Heart left ventricle (tissue), 16 donors: Measurements from ENCODE around the gene ANTKMT. TPM values are rescaled to one million over a fixed set of nuclear protein-coding genes. Genes with fewer than 3 reads are reported as not detected.

Experiments used
- ATAC-seq, 4 donors: fragments of 200-7000 bp; cut with Tn5 transposase; one replicate each; pipeline ENCODE4 v1.9.1; 2020 to 2022; ENCODE audit warnings: moderate library complexity in 4 of 4, mild to moderate bottlenecking in 3 of 4, moderate number of reproducible peaks in 1 of 4
- DNase-seq, 5 donors: peaks; one replicate each; pipeline ENCODE4 v3.0.0-alpha.2; 2020
- H3K27ac ChIP-seq, 12 donors: fragments of 200-600 bp; sonication (generic) in 4 of 12; one replicate each; pipeline versions ENCODE4 v1.5.0 to v1.8.0; 2016 to 2022; ENCODE audit warnings: mild to moderate bottlenecking in 2 of 12
- H3K27me3 ChIP-seq, 9 donors: fragments of 200-600 bp; sonication (generic) in 2 of 9; one replicate each; pipeline versions ENCODE4 v1.5.1 to v1.8.0; 2016 to 2022; ENCODE audit warnings: mild to moderate bottlenecking in 3 of 9
- H3K36me3 ChIP-seq, 9 donors: fragments of 200-600 bp; sonication (generic) in 2 of 9; one replicate each; pipeline versions ENCODE4 v1.5.0 to v1.8.0; 2018 to 2022; ENCODE audit warnings: mild to moderate bottlenecking in 2 of 9
- H3K4me1 ChIP-seq, 12 donors: fragments of 200-600 bp; sonication (generic) in 4 of 12; one replicate each; pipeline versions ENCODE4 v1.5.0 to v1.8.0; 2016 to 2022; ENCODE audit warnings: mild to moderate bottlenecking in 3 of 12
- H3K4me3 ChIP-seq, 12 donors: fragments of 200-600 bp; sonication (generic) in 4 of 12; one replicate each; pipeline versions ENCODE4 v1.5.0 to v1.8.0; 2017 to 2022; ENCODE audit warnings: mild to moderate bottlenecking in 9 of 12, moderate library complexity in 4 of 12
- H3K9me3 ChIP-seq, 12 donors: fragments of 200-600 bp; sonication (generic) in 4 of 12; one replicate each; pipeline versions ENCODE4 v1.5.0 to v1.8.0; 2016 to 2022; ENCODE audit warnings: mild to moderate bottlenecking in 1 of 12
- POLR2A ChIP-seq, 2 donors: fragments of 450-650 bp; IDR thresholded peaks; one replicate each; pipeline ENCODE4 v1.6.1; 2017; ENCODE audit warnings: antibody characterized with exemption in 2 of 2, mild to moderate bottlenecking in 2 of 2, moderate library complexity in 2 of 2
- WGBS, 4 donors: extraction: QIAGEN DNeasy Blood & Tissue Kit in 2 of 4; methylation state at CpG; one replicate each; pipeline versions ENCODE4 v1.1.5 to v1.1.7; 2013 to 2018; 5-methylcytosine and 5-hydroxymethylcytosine counted together
- intact Hi-C, 10 donors: fragments of 100-400 bp; cut with DNase I; formaldehyde crosslinking; loops; one replicate each; pipeline versions ENCODE4 v1.11.1 to v1.14.2; 2022
- polyA plus RNA-seq, 2 donors: library from polyadenylated mRNA; stranded (reverse); fragments of 200-250 nt; gene quantifications; one replicate each; pipeline ENCODE4 v1.2.3, GENCODE V29; 2013
- total RNA-seq, 9 donors: library from RNA; depleted of rRNA in 2 of 9; stranded (reverse); fragments of >200 nt in 2 of 9; fragmentation: NEBNext Ultra II Directional in 3 of 9; extraction: Animal tissue kit (Norgen Biotek cat#: 25700) in 3 of 9; gene quantifications; one replicate each; pipeline versions ENCODE4 v1.1.0 to v1.2.4, GENCODE V29; 2016 to 2023
- TF ChIP-seq, protein P1 (sequence below), 12 donors: fragments of 200-600 bp; sonication (generic) in 4 of 12; IDR thresholded peaks; one replicate each; pipeline versions ENCODE4 v1.5.0 to v1.8.0; 2018 to 2022; ENCODE audit warnings: antibody characterized with exemption in 12 of 12, mild to moderate bottlenecking in 5 of 12
- donor health status: ischemic (EF 13 %, LVEDD 7.1; RV severe dilation, severe dysfunction).
- donor health status: healthy with polysubstance abuse.
- donor health status: DM: no; HTN: yes; CAD: no.
- donor health status: DM: no; HTN: no; CAD: no.
- donor health status: ischemic (EF 25% LVEDD 6.9; RV normal size, moderate dysfunction).
- donor health status: ischemic (EF 25% LVEDD 5.7; RV mildly dilated, moderate dysfunction).
- donor health status: healthy.
- donor health status: DM: yes; HTN: yes; CAD: no.
- donor health status: ischemic (EF 35%, LVEDD 5.7; RV mildly dilated, moderate dysfunction).
- donor health status: nonischemic (EF 11% LVEDD 7.7; RV severe dilation, severe dysfunction).
- donor health status: DM: yes; HTN: yes; CAD: no.
- donor health status: PGD.
- donor health status: ischemic (EF 29% LVEDD 5.4; RV normal size, mild dysfunction).
- donor health status: nonischemic (EF 23%, LVEDD 6.1; RV moderate dilation, normal function).

The ANTKMT gene
- total and polyA plus RNA-seq, 11 donors: 22.9 to 48.6 (median 36.0) TPM

GRCh38 chr16:707062-707538, 13.8 kb upstream of the ANTKMT start:
- ATAC-seq (no peak), DNase-seq (no peak)
- no peak overlapping the region for H3K27ac ChIP-seq
- intact Hi-C loops: no loop called here
- H3K36me3 ChIP-seq: no peaks in the 10 kb centered on the region
- no peak for TF ChIP-seq POLR2A (IDR thresholded peaks at IDR 0.05)
- TF ChIP-seq, protein P1, sequence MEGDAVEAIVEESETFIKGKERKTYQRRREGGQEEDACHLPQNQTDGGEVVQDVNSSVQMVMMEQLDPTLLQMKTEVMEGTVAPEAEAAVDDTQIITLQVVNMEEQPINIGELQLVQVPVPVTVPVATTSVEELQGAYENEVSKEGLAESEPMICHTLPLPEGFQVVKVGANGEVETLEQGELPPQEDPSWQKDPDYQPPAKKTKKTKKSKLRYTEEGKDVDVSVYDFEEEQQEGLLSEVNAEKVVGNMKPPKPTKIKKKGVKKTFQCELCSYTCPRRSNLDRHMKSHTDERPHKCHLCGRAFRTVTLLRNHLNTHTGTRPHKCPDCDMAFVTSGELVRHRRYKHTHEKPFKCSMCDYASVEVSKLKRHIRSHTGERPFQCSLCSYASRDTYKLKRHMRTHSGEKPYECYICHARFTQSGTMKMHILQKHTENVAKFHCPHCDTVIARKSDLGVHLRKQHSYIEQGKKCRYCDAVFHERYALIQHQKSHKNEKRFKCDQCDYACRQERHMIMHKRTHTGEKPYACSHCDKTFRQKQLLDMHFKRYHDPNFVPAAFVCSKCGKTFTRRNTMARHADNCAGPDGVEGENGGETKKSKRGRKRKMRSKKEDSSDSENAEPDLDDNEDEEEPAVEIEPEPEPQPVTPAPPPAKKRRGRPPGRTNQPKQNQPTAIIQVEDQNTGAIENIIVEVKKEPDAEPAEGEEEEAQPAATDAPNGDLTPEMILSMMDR (IDR thresholded peaks at IDR 0.05): no peak
- H3K9me3 ChIP-seq: no peaks in the 10 kb centered on the region
- peaks cover 44 to 86% (median 76%) of the 10 kb centered on the region in 9 donors for H3K27me3 ChIP-seq
- peaks cover 0 to 39% (median 6%) of the 10 kb centered on the region in 12 donors for H3K4me1 ChIP-seq
- WGBS, 4 donors: 28 to 48% (median 42%) methylated on average over 7 to 14 of the region's 14 CpGs
- no peak overlapping the region for H3K4me3 ChIP-seq

DNA sequence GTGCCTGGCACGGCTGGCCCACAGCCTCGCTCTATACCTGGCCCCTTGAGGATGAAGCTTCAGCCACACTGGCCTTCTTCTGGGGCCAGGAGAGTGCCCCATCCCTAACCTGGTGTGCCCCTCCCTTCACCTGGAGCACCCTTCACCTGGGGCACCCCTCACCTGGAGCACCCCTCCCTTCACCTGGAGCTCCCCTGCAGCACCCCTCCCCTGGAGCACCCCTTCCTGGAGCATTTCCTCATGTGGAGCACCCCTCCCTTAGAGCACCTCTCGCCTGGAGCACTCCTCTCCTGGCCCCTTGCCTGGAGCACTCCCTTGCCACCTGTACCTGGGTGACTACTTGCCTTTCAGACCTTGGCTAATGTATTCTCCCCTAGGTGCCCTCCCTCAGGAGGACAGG, 12.9 kb upstream of the ANTKMT start:
- intact Hi-C loops: no loop called here
- no peak for DNase-seq
- no peak overlapping the region for H3K4me3 ChIP-seq
- no peak for TF ChIP-seq POLR2A (IDR thresholded peaks at IDR 0.05)
- no peaks in the 10 kb centered on the region for H3K9me3 ChIP-seq
- no peaks in the 10 kb centered on the region for H3K36me3 ChIP-seq
- ATAC-seq: no peak
- H3K4me1 ChIP-seq: peaks cover 0 to 39% (median 6%) of the 10 kb centered on the region in 12 donors
- peaks cover 37 to 76% (median 67%) of the 10 kb centered on the region in 9 donors for H3K27me3 ChIP-seq
- H3K27ac ChIP-seq: no peak overlapping the region
- WGBS, 4 donors: 59 to 70% (median 64%) methylated on average over 3 of the region's 3 CpGs

DNA sequence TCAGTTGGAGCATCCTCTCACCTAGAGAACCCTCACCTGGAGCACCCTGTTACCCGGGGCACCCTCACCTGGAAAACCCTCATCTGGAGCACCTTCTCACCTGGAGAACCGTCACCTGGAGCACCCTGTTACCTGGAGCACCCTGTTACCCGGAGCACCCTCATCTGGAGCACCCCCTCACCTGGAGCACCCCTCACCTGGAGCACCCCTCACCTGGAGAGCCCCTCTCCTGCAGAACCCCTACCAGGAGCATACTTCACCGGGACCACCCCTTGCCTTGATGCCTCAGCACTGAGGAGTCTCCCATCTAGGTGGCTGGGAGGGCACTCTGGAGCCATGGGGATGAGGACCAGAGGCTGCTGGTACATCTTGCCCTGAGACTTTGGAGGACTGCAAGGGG, 12.0 kb upstream of the ANTKMT start:
- Histone ChIP-seq H3K27me3 (peaks cover 29 to 67% (median 58%) of the 10 kb centered on the region in 9 donors), H3K27ac (no peak overlapping the region), H3K4me3 (no peak overlapping the region), H3K9me3 (no peaks in the 10 kb centered on the region), H3K36me3 (no peaks in the 10 kb centered on the region), H3K4me1 (peaks cover 0 to 40% (median 6%) of the 10 kb centered on the region in 12 donors)
- no peak for ATAC-seq
- no peak for DNase-seq
- TF ChIP-seq POLR2A (IDR thresholded peaks at IDR 0.05): no peak
- TF ChIP-seq, protein P1 (IDR thresholded peaks at IDR 0.05): no peak
- intact Hi-C loops: no loop called here
- 63 to 88% (median 74%) methylated on average over 2 to 4 of the region's 4 CpGs for WGBS, 4 donors

- ATAC-seq (peak in 3 of 4 donors; percentile 40 to 65 (median 47)), DNase-seq (peak in 4 of 5 donors; percentile 68 to 79 (median 72))
Observed at GRCh38 chr16:709566-710499, 11.1 kb upstream of the ANTKMT start.

More at GRCh38 chr16:709566-710499, 11.1 kb upstream of the ANTKMT start:
- Histone ChIP-seq H3K4me3 (no peak overlapping the region), H3K27ac (no peak overlapping the region), H3K4me1 (peaks cover 0 to 46% (median 12%) of the 10 kb centered on the region in 12 donors), H3K27me3 (peaks cover 21 to 58% (median 50%) of the 10 kb centered on the region in 9 donors), H3K9me3 (no peaks in the 10 kb centered on the region), H3K36me3 (no peaks in the 10 kb centered on the region)
- intact Hi-C loops: loop anchor here in 9 of 10 donors (2.0 to 5.0 kb wide), 7 partner anchors 31 to 347 kb away; partner anchors contain the start of gene CIAO3 (in 2 of the 9)
- 9 to 21% (median 20%) methylated on average over 19 to 30 of the region's 30 CpGs for WGBS, 4 donors
- TF ChIP-seq, protein P1 (IDR thresholded peaks at IDR 0.05): no peak
- no peak for TF ChIP-seq POLR2A (IDR thresholded peaks at IDR 0.05)
